ENCODE measurements around the gene COX6A2.
"Not testable (repeated sequence)": the region's sequence is repeated elsewhere in the genome, so short reads cannot be mapped to it uniquely, and the experiment has no call there.

Gene COX6A2

GRCh38 chr16:31417916-31418315 is 10.2 kb downstream of the COX6A2 start:
- Histone ChIP-seq H3K4me1 (ENCODE audit: insufficient read depth, low read length, poor library complexity, severe bottlenecking) (peaks cover 30% of the 10 kb centered on the region), H3K79me2 (ENCODE audit: insufficient read depth, low read length) (no peaks in the 10 kb centered on the region), H4K20me1 (ENCODE audit: insufficient read depth, low read length, poor library complexity, severe bottlenecking) (no peaks in the 10 kb centered on the region), H3F3A (ENCODE audit: low read depth) (peaks cover 3% of the 10 kb centered on the region; the same call in 1 of the 2 replicates), H3K9me3 (ENCODE audit: insufficient read depth, low read depth, low read length) (no peaks in the 10 kb centered on the region), H3K9me2 (replicated peaks; ENCODE audit: low read depth, low read length) (no peaks in the 10 kb centered on the region), H3K27me3 (ENCODE audit: insufficient read depth, low read length, poor library complexity, severe bottlenecking) (no peaks in the 10 kb centered on the region), H3K36me3 (ENCODE audit: insufficient read depth, low read length) (no peaks in the 10 kb centered on the region), H3K4me3 (ENCODE audit: low read length, poor library complexity, severe bottlenecking) (no peak overlapping the region), H3K9ac (ENCODE audit: low read depth, low read length, poor library complexity, severe bottlenecking) (no peak overlapping the region), H2AFZ (ENCODE audit: low read length) (no peak overlapping the region), H3K4me2 (ENCODE audit: low read depth, low read length, poor library complexity, severe bottlenecking) (no peak overlapping the region)
- TF ChIP-seq CTCF (conservative IDR thresholded peaks at IDR 0.05; ENCODE audit: low read length) (no peak), EZH2phosphoT487 (IDR thresholded peaks at IDR 0.05; ENCODE audit: borderline replicate concordance) (no peak)

DNA sequence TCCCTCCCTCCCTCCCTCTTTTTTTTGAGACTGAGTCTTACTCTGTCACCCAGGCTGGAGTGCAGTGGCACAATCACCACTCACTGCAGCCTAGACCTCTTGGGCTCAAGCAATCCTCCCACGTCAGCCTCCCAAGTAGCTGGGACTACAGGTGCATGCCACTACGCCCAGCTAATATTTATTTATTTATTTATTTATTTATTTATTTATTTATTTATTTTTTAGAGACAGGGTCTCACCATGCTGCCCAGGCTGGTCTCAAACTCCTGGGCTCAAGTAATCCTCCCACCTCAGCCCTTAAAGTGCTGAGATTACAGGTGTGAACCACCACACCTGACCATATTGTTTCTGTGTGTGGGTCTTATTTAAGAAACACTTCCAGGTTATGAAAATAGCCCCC is 11.1 kb downstream of the COX6A2 start:
- H3K27me3 ChIP-seq (ENCODE audit: insufficient read depth, low read length, poor library complexity, severe bottlenecking); H3K9me3 ChIP-seq (ENCODE audit: insufficient read depth, low read depth, low read length); H3K9me2 ChIP-seq (replicated peaks; ENCODE audit: low read depth, low read length); H3K4me3 ChIP-seq (ENCODE audit: low read length, poor library complexity, severe bottlenecking); H4K20me1 ChIP-seq (ENCODE audit: insufficient read depth, low read length, poor library complexity, severe bottlenecking); H3F3A ChIP-seq (ENCODE audit: low read depth); H3K36me3 ChIP-seq (ENCODE audit: insufficient read depth, low read length); H2AFZ ChIP-seq (ENCODE audit: low read length); H3K4me2 ChIP-seq (ENCODE audit: low read depth, low read length, poor library complexity, severe bottlenecking); H3K79me2 ChIP-seq (ENCODE audit: insufficient read depth, low read length); H3K9ac ChIP-seq (ENCODE audit: low read depth, low read length, poor library complexity, severe bottlenecking): not testable (repeated sequence)
- H3K4me1 ChIP-seq (ENCODE audit: insufficient read depth, low read length, poor library complexity, severe bottlenecking), result peaks cover 27% of the 10 kb centered on the region

DNA sequence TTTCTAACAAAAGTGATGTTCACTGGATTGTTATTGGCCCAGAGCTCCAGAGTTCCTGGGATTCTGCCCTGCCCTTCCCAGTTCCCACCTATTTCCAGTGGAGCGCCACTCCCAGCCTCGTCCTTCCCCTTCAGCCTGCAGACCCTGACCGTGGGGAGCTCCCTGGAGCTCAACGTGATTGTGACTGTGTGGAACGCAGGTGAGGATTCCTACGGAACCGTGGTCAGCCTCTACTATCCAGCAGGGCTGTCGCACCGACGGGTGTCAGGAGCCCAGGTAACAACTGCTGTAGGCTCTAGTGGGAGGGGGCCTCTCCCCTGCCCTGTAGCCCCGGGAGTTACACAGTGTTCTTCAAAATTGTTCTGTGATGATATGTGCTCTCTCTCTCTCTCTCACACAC is 11.8 kb downstream of the COX6A2 start:
- Histone ChIP-seq H3K9me3 (ENCODE audit: insufficient read depth, low read depth, low read length) (no peaks in the 10 kb centered on the region), H3K27me3 (ENCODE audit: insufficient read depth, low read length, poor library complexity, severe bottlenecking) (no peaks in the 10 kb centered on the region), H3K36me3 (ENCODE audit: insufficient read depth, low read length) (no peaks in the 10 kb centered on the region), H3K9ac (ENCODE audit: low read depth, low read length, poor library complexity, severe bottlenecking) (no peak overlapping the region), H3K4me2 (ENCODE audit: low read depth, low read length, poor library complexity, severe bottlenecking) (no peak overlapping the region), H3K79me2 (ENCODE audit: insufficient read depth, low read length) (no peaks in the 10 kb centered on the region), H3K4me1 (ENCODE audit: insufficient read depth, low read length, poor library complexity, severe bottlenecking) (peaks cover 24% of the 10 kb centered on the region), H3K4me3 (ENCODE audit: low read length, poor library complexity, severe bottlenecking) (no peak overlapping the region), H2AFZ (ENCODE audit: low read length) (no peak overlapping the region), H3K9me2 (replicated peaks; ENCODE audit: low read depth, low read length) (no peaks in the 10 kb centered on the region), H4K20me1 (ENCODE audit: insufficient read depth, low read length, poor library complexity, severe bottlenecking) (no peaks in the 10 kb centered on the region), H3F3A (ENCODE audit: low read depth) (peaks cover 3% of the 10 kb centered on the region; the same call in 1 of the 2 replicates)
- no peak for TF ChIP-seq CTCF (conservative IDR thresholded peaks at IDR 0.05; ENCODE audit: low read length)
- no peak for TF ChIP-seq EZH2phosphoT487 (IDR thresholded peaks at IDR 0.05; ENCODE audit: borderline replicate concordance)

DNA sequence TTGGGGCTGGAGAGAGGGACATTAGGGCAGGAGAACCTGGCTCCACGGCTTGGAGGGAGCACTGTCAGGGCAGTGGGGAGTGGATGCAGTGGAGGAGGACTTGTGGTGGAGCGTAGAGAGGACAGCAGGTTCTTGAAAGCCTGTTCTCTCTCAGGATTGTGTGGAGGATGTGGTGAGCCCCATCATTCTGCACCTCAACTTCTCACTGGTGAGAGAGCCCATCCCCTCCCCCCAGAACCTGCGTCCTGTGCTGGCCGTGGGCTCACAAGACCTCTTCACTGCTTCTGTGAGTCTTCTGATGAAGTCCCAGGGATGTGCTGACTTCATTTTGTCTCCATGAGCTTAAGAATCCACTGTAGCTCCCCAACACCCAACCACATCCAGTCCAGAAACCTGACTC is 13.5 kb downstream of the COX6A2 start:
- Histone ChIP-seq H3K4me1 (ENCODE audit: insufficient read depth, low read length, poor library complexity, severe bottlenecking) (peaks cover 9% of the 10 kb centered on the region), H3K4me3 (ENCODE audit: low read length, poor library complexity, severe bottlenecking) (no peak overlapping the region), H2AFZ (ENCODE audit: low read length) (no peak overlapping the region), H3K79me2 (ENCODE audit: insufficient read depth, low read length) (no peaks in the 10 kb centered on the region), H3K9me2 (replicated peaks; ENCODE audit: low read depth, low read length) (no peaks in the 10 kb centered on the region), H3F3A (ENCODE audit: low read depth) (peaks cover under 1% of the 10 kb centered on the region; the same call in 1 of the 2 replicates), H4K20me1 (ENCODE audit: insufficient read depth, low read length, poor library complexity, severe bottlenecking) (no peaks in the 10 kb centered on the region), H3K36me3 (ENCODE audit: insufficient read depth, low read length) (no peaks in the 10 kb centered on the region), H3K9me3 (ENCODE audit: insufficient read depth, low read depth, low read length) (no peaks in the 10 kb centered on the region), H3K27me3 (ENCODE audit: insufficient read depth, low read length, poor library complexity, severe bottlenecking) (no peaks in the 10 kb centered on the region), H3K9ac (ENCODE audit: low read depth, low read length, poor library complexity, severe bottlenecking) (no peak overlapping the region), H3K4me2 (ENCODE audit: low read depth, low read length, poor library complexity, severe bottlenecking) (no peak overlapping the region)
- TF ChIP-seq CTCF (conservative IDR thresholded peaks at IDR 0.05; ENCODE audit: low read length), result no peak
- no peak for TF ChIP-seq EZH2phosphoT487 (IDR thresholded peaks at IDR 0.05; ENCODE audit: borderline replicate concordance)
